ENCODE results near the gene MUL1.

- TF ChIP-seq, protein P1, sequence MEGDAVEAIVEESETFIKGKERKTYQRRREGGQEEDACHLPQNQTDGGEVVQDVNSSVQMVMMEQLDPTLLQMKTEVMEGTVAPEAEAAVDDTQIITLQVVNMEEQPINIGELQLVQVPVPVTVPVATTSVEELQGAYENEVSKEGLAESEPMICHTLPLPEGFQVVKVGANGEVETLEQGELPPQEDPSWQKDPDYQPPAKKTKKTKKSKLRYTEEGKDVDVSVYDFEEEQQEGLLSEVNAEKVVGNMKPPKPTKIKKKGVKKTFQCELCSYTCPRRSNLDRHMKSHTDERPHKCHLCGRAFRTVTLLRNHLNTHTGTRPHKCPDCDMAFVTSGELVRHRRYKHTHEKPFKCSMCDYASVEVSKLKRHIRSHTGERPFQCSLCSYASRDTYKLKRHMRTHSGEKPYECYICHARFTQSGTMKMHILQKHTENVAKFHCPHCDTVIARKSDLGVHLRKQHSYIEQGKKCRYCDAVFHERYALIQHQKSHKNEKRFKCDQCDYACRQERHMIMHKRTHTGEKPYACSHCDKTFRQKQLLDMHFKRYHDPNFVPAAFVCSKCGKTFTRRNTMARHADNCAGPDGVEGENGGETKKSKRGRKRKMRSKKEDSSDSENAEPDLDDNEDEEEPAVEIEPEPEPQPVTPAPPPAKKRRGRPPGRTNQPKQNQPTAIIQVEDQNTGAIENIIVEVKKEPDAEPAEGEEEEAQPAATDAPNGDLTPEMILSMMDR (IDR thresholded peaks at IDR 0.05), result peak in 1 of 4 experiments; percentile 6
- TF ChIP-seq EP300 (IDR thresholded peaks at IDR 0.05), result no peak
These were observed 38.4 kb downstream of the MUL1 start for GRCh38 chr1:20469406-20470076.
